ENCODE measurements around the gene MZF1.
"Not testable (repeated sequence)": the region's sequence is repeated elsewhere in the genome, so short reads cannot be mapped to it uniquely, and the experiment has no call there.

MZF1 gene

GRCh38 chr19:58572818-58573657 is at the start of gene MZF1:
Gene MZF1, minus strand, starts transcription at chr19:58573335. Its CDS starts 1,946 bp downstream, at chr19:58571389.
- DNase-seq (ENCODE audit: low spot score): peak; percentile 99

- DNase-seq (ENCODE audit: low spot score): not testable (repeated sequence)
These were observed 34.1 kb upstream of the MZF1 start for GRCh38 chr19:58607213-58607612.

- DNase-seq (ENCODE audit: low spot score): not testable (repeated sequence)
These were observed 33.2 kb upstream of the MZF1 start for GRCh38 chr19:58606251-58606896.

GRCh38 chr19:58586133-58586765 is 13.1 kb upstream of the MZF1 start:
- DNase-seq (ENCODE audit: low spot score): no peak

DNA sequence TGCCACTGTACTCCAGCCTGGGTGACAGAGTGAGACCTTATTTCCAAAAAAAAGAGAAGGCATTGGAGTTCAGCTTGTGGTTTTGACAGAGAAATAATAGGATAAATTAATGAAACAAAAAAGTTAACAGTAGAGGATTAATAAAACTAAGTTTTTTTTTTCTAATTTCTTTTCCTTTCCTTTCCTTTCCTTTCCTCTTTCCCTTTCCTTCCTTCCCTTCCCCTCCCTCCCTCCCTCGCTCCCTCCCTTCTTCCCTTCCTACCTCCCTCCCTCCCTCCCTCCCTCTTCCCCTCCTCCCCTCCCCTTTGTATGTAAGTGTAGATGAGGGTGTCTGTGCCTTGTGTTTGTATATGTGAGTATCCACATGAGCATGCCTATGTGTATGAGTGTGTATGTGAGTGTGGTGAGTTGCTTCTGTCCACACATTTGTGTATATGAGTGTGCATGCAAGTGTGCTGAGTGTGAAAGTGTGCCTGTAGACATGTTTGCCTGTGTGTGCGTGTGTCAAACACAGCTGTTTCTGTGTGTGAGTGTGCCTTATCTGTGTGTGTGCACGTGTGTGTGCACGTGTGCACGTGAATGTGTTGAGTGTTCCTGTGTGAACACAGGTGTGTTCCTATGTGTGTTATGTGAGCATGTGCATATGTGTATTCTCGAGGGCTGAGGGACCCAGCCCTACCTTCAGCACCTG is 12.5 kb upstream of the MZF1 start:
- no peak for DNase-seq (ENCODE audit: low spot score)

DNA sequence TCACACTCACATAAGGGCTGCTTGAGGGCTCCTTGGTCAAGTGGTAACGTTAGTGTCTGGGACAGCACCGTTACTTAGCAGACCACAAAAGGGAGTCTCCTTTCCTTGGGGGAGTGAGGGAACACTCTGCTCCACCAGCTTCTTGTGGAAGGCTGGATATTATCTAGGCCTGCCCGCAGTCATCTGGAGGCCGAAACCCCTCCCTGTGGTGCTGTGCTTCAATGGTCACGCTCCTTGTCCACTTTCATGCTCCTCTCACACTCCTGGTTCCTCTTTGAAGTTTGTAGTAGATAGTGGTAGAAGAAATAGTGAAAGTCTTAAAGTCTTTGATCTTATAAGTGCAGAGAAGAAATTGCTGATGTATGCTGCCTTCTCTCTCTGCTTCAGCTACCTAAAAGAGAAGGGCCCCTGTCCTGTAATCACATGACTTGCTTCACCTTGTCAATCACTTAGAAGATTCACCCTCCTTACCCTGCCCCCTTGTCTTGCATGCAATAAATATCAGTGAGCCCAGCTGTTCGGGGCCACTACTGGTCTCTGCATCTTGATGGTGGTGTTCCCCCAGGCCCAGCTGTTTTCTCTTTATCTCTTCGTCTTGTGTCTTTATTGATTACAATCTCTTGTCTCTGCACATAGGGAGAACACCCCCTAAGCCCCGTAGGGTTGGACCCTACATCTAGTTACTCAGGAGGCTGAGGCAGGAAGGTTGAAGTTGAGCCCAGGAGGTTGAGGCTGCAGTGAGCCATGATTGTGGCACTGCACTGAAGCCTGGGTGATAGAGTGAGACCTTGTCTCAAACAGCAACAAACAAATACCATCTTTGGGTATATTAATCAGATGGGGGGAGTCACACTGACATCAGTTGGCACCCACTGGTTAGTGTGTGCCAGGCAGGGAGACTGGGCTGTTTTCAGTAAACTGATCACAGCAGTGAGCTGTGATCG is 11.6 kb upstream of the MZF1 start:
- DNase-seq (ENCODE audit: low spot score): no peak

DNA sequence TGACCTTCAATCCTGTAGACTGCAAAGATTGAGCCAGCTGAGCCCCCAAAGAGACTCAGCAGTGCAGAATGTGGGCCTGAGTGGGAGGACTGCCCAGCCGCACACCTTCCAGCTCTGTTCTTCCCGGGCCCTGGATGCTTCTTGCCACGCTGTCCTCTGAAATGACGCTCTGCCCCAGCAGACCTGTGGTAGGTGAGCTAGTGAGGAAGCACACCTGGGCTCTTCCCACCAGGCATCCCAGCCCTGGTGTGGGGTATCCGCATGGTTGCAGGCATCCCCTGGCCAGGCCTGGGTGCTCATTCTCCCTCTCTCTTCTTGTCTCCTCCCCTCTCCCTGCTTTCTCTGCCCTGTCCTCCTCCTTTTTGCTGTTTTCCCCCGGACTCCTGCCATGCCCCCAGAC is 9.8 kb upstream of the MZF1 start:
- DNase-seq (ENCODE audit: low spot score): no peak

GRCh38 chr19:58581227-58582141 is 8.3 kb upstream of the MZF1 start:
- DNase-seq (ENCODE audit: low spot score): peak; percentile 79

- DNase-seq (ENCODE audit: low spot score): no peak
These were observed 6.5 kb upstream of the MZF1 start for GRCh38 chr19:58579473-58580142.

- DNase-seq (ENCODE audit: low spot score): no peak
These were observed 5.1 kb upstream of the MZF1 start for GRCh38 chr19:58578012-58578925.

GRCh38 chr19:58577581-58577980 is 4.4 kb upstream of the MZF1 start:
- DNase-seq (ENCODE audit: low spot score): not testable (repeated sequence)

DNA sequence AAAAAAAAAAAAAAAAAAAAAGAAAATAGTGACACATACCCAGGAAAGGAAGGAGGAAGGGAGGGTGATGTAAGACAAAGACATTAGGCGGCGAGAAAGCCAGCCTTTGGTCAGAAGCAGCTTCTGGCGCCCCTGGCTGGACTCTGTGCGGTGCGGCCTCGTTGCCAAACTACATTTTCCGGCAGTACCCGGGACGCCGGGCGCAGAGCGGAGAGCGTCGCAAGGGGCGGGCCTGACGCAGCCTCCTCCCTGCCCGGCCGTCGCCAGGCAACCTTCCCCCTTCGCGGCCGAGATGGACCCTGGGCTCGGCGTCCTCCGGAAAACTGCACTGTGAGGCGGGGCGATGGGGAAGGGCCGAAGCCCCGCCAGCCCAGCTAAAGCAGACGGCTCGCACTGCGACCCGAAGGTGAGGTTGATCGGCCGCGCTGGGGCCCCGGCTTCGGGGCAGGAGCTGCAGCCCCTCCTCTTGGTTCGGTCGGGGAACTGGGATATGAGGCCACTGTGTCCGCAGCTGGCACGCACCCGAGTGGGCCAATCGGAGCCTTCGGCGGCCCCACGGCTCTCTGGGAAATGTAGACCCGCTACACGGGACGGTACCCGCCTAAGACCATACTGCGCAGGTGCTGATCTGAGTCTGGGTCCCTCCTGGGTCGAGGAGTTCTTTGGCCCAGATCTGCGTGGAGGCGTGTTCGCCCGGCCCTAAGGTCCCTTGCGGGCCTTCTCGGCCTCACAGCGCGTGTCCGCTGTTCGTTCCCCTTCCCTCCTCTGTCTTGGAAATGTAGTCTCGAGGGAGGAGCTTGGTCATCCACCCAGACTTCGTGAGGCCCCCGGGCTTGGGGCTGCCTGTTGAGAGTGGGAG is 2.3 kb upstream of the MZF1 start:
- DNase-seq (ENCODE audit: low spot score): peak; percentile 92

DNA sequence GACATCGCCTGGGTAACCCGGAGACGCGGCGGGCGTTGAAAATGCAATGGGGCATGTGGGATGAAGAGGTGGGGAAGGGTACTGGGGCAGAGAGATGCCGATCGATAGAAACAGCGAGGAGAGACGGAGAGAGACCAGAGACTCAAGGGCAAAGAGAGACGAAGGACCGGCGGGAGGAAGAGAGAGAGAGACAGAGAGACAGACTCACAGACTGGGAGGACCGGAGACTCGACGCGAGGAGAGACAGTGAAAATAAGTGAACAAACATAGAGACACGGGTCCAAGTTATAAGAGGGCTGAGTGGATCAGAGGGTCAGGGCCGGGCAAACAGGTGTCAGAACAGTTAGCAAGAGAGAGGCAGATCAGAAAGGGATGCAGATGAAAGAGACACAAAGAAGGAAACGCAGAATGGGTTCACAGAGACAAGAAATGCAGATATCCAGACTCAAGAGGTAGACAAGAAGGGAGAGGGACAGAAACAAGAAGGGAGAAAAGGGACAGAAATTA is 576 bp upstream of the MZF1 start:
- no peak for DNase-seq (ENCODE audit: low spot score)

DNA sequence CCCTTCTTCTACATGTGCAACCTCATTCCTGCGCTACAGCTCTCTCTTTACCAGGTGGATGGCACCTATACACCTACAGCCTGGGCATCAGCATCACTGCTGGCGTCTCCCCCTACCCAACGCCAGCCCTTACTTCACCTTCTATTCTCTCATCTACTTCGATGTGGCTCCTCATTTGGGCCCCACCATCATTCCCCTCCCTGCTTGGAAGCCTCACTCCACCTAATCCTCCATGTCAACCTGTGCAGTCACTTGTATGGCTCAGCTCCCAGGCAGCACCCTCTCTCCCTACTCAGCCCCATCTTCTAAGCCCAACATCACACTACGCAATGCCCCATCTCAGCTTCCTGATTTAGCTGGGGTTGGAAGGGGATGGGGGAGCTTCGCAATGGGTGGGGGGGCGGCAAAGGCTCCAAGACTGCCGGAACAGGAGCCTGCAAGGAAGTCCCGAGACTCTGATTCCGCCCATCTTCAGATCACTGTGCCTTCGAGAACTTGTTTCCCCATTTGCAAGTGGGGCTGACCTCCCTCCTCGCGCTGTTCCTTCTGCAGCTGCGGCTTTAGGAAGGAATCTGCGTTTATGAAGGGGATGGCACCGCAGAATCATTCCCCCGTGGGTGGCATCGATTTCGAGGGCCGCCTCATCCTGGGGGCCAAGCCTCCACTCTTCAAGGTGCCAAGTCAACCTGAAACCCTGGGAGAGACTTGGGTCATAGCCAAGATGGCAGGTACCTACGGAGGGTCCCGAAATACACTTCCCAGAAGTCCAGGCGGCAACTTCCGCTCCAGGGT is 913 bp downstream of the MZF1 start:
- DNase-seq (ENCODE audit: low spot score): no peak

DNA sequence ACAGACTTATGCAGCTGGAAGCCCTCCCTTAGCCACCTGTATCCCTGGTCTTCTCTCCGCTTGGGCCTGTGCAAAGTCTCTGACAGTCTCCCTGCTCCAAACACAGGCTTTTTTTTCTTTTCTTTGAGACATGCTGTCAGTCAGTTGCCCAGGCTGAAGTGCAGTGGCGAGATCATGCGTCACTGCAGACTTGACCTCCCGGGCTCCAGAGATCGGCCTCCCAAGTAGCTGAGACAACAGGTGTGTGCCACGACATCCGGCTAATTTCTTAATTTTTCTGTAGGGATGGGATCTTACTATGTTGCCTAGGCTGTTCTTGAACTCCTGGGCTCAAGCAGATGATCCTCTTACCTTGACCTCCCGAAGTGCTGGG is 1.6 kb downstream of the MZF1 start:
- DNase-seq (ENCODE audit: low spot score): no peak

DNA sequence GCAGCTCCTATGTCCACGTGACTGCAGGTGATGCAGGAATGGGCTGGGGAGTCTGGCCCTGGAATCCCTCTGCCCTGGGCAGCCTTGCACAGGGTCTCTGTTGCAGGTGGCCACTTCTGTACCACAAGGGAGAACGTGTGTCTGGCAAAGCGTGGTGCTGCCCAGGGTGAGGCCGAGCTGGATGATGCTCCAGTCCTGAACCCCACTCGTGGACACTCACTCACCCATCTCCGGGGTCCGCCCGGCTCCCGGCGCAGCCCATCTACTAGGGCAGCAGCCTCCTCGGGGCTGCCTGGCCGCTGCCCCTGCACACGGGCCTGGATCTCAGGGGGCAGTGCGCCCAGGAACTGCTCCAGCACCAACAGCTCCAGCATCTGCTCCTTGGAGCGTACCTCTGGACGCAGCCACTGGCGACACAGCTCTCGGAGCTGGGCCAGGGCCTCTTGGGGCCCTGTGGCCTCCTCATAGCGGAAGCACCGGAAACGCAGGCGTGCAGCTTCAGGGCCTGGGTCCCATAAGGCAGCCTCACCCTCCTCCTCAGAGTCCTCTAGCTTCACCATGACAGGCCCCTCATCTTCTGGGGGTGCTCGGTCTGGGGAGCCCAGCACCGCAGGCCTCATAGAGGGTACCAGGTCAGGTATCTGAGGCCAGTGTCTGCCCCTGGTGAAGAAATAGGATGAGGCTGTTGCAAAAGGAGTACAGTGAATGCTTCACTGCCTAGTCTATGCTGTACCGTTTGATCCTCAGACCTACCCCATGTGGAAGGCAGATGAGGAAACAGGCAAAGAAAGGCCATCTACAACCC is 2.2 kb downstream of the MZF1 start:
- no peak for DNase-seq (ENCODE audit: low spot score)

Measured in globus pallidus (tissue), 1 donor.